ENCODE data around the gene NUBPL. TPM values are rescaled to one million over a fixed set of nuclear protein-coding genes. Genes with fewer than 3 reads are reported as not detected.

NUBPL gene
- total and polyA plus RNA-seq, 10 donors: 4.1 to 28.2 (median 13.9) TPM

DNA sequence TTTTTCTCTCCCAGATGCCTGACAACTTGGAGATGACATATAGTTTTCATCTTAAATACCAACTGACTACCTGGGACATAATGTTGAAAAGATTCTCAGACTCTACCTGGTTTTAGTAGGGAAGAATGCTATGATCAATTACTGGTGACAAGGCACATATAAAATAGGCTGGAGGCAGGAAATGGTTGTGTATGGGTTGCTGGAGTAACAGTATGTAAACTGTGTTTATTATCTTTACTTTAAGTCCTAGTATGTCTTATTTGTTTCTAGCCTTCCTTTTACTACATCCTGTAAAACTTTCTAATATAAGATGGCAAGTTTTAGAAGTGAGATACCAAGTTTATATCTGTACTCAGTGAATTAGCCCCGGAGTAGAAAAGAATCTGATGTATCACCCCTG is 98.1 kb downstream of the NUBPL start:
- peaks cover 0 to 12% (median 0%) of the 10 kb centered on the region in 6 donors for H3K36me3 ChIP-seq
- WGBS, 5 donors: 84 to 95% (median 85%) methylated on average over 1 of the region's 1 CpG
- no peak for TF ChIP-seq POLR2AphosphoS5 (IDR thresholded peaks at IDR 0.05)
- TF ChIP-seq POLR2A (IDR thresholded peaks at IDR 0.05): no peak
- TF ChIP-seq, protein P1, sequence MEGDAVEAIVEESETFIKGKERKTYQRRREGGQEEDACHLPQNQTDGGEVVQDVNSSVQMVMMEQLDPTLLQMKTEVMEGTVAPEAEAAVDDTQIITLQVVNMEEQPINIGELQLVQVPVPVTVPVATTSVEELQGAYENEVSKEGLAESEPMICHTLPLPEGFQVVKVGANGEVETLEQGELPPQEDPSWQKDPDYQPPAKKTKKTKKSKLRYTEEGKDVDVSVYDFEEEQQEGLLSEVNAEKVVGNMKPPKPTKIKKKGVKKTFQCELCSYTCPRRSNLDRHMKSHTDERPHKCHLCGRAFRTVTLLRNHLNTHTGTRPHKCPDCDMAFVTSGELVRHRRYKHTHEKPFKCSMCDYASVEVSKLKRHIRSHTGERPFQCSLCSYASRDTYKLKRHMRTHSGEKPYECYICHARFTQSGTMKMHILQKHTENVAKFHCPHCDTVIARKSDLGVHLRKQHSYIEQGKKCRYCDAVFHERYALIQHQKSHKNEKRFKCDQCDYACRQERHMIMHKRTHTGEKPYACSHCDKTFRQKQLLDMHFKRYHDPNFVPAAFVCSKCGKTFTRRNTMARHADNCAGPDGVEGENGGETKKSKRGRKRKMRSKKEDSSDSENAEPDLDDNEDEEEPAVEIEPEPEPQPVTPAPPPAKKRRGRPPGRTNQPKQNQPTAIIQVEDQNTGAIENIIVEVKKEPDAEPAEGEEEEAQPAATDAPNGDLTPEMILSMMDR (IDR thresholded peaks at IDR 0.05 in 8 of 11, conservative IDR thresholded peaks at IDR 0.05 in 3 of 11): no peak
- H3K4me1 ChIP-seq: no peaks in the 10 kb centered on the region
- peaks cover 0 to 26% (median 13%) of the 10 kb centered on the region in 8 donors for H3K9me3 ChIP-seq
- H3K27ac ChIP-seq: no peak overlapping the region
- no peaks in the 10 kb centered on the region for H3K27me3 ChIP-seq (replicated peaks in 1 of 7)
- H3K4me3 ChIP-seq: no peak overlapping the region
- DNase-seq: no peak
- intact Hi-C loops (cut with DNase I; ENCODE audit: low total_unique reads): no loop called here

DNA sequence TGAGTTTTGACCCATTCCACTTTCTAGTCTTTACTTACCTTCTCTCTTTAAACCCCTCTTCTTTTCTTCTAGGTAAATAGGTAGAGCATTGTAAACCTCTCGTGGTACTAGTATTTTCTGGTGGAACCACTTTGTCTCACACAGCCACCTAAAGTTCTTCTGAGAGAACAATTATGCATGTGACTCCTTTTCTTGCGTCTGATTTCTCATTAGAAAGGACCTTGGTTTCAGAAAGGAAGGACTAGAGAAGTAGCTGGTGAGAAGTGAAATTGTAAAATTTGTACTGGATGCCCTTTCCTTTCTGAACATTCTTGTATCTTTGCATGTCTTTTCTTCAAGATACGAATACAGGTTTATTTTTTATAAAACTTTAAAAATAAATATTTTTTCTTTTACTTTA is 99.0 kb downstream of the NUBPL start:
- intact Hi-C loops (cut with DNase I; ENCODE audit: low total_unique reads): no loop called here
- 67 to 80% (median 72%) methylated on average over 3 of the region's 3 CpGs for WGBS, 5 donors
- H3K9me3 ChIP-seq: peaks cover 0 to 31% (median 16%) of the 10 kb centered on the region in 8 donors
- H3K36me3 ChIP-seq: peaks cover 0 to 16% (median 0%) of the 10 kb centered on the region in 6 donors
- no peak for DNase-seq
- TF ChIP-seq POLR2A (IDR thresholded peaks at IDR 0.05) (no peak), POLR2AphosphoS5 (IDR thresholded peaks at IDR 0.05) (no peak)
- TF ChIP-seq, protein P1 (IDR thresholded peaks at IDR 0.05 in 8 of 11, conservative IDR thresholded peaks at IDR 0.05 in 3 of 11): no peak
- no peaks in the 10 kb centered on the region for H3K4me1 ChIP-seq
- H3K27me3 ChIP-seq (replicated peaks in 1 of 7): no peaks in the 10 kb centered on the region
- H3K4me3 ChIP-seq: no peak overlapping the region
- H3K27ac ChIP-seq: no peak overlapping the region

DNA sequence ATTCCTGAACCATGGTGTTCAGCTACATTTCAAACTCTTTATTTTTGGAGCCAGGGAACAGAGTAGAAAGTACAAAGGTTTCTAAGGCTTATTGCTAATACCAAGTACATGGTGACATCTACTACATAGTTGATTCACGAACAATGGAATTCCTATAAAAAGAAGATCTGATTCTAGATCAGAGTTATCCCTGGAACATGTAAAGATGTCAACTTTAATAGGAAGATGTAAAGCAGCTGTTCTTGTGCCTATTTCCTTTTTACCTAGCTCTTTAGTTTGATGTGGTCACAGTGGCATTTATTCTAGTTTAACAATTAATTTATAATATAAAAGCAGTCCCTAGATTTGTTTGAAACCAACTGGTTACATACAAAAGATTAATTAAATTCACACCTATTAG is 99.5 kb downstream of the NUBPL start:
- intact Hi-C loops (cut with DNase I; ENCODE audit: low total_unique reads): no loop called here
- Histone ChIP-seq H3K27me3 (replicated peaks in 1 of 7) (no peaks in the 10 kb centered on the region), H3K36me3 (peaks cover 0 to 10% (median 0%) of the 10 kb centered on the region in 6 donors), H3K27ac (no peak overlapping the region), H3K4me3 (no peak overlapping the region), H3K4me1 (no peaks in the 10 kb centered on the region), H3K9me3 (peaks cover 0 to 33% (median 17%) of the 10 kb centered on the region in 8 donors)
- TF ChIP-seq, protein P1 (IDR thresholded peaks at IDR 0.05 in 8 of 11, conservative IDR thresholded peaks at IDR 0.05 in 3 of 11): no peak
- TF ChIP-seq POLR2AphosphoS5 (IDR thresholded peaks at IDR 0.05): no peak
- no peak for TF ChIP-seq POLR2A (IDR thresholded peaks at IDR 0.05)
- WGBS, 5 donors: 77 to 81% (median 80%) methylated on average over 1 of the region's 1 CpG
- DNase-seq: no peak

DNA sequence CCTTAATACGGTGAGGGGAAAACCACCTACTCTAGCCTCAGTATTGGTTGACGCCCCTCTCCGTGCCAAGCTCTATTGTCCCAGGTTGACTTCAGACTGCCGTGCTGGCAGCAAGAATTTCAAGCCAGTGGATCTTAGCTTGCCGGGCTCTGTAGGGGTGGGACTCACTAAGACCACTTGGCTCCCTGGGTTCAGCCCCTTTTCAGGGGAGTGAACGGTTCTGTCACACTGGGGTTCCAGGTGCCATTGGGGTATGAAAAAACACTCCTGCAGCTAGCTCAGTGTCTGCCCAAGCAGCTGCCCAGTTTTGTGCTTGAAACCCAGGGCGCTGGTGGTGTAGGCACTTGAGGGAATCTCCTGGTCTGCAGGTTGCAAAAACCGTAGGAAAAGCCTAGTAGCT is 107.1 kb downstream of the NUBPL start:
- Histone ChIP-seq H3K4me3 (no peak overlapping the region), H3K9me3 (peaks cover 0 to 42% (median 26%) of the 10 kb centered on the region in 8 donors), H3K27me3 (replicated peaks in 1 of 7) (no peaks in the 10 kb centered on the region), H3K4me1 (no peaks in the 10 kb centered on the region), H3K36me3 (peaks cover 0 to 15% (median 0%) of the 10 kb centered on the region in 6 donors), H3K27ac (no peak overlapping the region)
- 88 to 96% (median 91%) methylated on average over 7 to 8 of the region's 8 CpGs for WGBS, 5 donors
- no peak for DNase-seq
- TF ChIP-seq POLR2A (IDR thresholded peaks at IDR 0.05): no peak
- TF ChIP-seq, protein P1 (IDR thresholded peaks at IDR 0.05 in 8 of 11, conservative IDR thresholded peaks at IDR 0.05 in 3 of 11): no peak
- no peak for TF ChIP-seq POLR2AphosphoS5 (IDR thresholded peaks at IDR 0.05)
- intact Hi-C loops (cut with DNase I; ENCODE audit: low total_unique reads): no loop called here
